ENCODE results near the gene SLC35E2B.
"Not testable (repeated sequence)": the region's sequence is repeated elsewhere in the genome, so short reads cannot be mapped to it uniquely, and the experiment has no call there.

DNA sequence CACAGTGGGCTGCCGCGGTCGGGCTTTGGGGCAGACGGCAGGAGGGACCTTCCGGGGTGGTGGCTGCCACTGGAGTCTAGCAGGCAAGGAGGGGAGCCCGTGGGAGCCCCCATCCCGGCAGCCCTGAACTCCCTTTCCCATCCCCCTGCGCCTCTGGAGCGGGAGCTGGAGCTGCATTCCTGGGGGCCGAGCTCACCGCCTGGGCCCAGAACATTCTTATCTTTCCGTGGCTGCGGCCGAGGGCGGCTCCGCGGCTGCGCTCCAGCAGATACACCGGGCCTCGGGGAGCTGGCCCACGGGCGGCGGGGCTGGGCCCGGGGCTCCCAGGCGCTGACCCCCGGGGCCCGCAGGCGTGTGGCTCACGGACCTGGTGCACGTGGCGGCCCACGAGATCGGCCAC lies 8.0 kb upstream of the SLC35E2B start:
- TF ChIP-seq, protein P1, sequence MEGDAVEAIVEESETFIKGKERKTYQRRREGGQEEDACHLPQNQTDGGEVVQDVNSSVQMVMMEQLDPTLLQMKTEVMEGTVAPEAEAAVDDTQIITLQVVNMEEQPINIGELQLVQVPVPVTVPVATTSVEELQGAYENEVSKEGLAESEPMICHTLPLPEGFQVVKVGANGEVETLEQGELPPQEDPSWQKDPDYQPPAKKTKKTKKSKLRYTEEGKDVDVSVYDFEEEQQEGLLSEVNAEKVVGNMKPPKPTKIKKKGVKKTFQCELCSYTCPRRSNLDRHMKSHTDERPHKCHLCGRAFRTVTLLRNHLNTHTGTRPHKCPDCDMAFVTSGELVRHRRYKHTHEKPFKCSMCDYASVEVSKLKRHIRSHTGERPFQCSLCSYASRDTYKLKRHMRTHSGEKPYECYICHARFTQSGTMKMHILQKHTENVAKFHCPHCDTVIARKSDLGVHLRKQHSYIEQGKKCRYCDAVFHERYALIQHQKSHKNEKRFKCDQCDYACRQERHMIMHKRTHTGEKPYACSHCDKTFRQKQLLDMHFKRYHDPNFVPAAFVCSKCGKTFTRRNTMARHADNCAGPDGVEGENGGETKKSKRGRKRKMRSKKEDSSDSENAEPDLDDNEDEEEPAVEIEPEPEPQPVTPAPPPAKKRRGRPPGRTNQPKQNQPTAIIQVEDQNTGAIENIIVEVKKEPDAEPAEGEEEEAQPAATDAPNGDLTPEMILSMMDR (IDR thresholded peaks at IDR 0.05; ENCODE audit: insufficient read depth, low read length): not testable (repeated sequence)
- TF ChIP-seq, protein P2, sequence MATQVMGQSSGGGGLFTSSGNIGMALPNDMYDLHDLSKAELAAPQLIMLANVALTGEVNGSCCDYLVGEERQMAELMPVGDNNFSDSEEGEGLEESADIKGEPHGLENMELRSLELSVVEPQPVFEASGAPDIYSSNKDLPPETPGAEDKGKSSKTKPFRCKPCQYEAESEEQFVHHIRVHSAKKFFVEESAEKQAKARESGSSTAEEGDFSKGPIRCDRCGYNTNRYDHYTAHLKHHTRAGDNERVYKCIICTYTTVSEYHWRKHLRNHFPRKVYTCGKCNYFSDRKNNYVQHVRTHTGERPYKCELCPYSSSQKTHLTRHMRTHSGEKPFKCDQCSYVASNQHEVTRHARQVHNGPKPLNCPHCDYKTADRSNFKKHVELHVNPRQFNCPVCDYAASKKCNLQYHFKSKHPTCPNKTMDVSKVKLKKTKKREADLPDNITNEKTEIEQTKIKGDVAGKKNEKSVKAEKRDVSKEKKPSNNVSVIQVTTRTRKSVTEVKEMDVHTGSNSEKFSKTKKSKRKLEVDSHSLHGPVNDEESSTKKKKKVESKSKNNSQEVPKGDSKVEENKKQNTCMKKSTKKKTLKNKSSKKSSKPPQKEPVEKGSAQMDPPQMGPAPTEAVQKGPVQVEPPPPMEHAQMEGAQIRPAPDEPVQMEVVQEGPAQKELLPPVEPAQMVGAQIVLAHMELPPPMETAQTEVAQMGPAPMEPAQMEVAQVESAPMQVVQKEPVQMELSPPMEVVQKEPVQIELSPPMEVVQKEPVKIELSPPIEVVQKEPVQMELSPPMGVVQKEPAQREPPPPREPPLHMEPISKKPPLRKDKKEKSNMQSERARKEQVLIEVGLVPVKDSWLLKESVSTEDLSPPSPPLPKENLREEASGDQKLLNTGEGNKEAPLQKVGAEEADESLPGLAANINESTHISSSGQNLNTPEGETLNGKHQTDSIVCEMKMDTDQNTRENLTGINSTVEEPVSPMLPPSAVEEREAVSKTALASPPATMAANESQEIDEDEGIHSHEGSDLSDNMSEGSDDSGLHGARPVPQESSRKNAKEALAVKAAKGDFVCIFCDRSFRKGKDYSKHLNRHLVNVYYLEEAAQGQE (IDR thresholded peaks at IDR 0.05; ENCODE audit: insufficient replicate concordance, low read depth): not testable (repeated sequence)
- TF ChIP-seq POLR2AphosphoS5, GABPA (IDR thresholded peaks at IDR 0.05; ENCODE audit: low read depth): not testable (repeated sequence)

Measured in HL-60 (cell line).